PFSK-1 (cell line): ENCODE measurements around the gene SLC1A7.

ENCODE experiments used
- FOXP2 ChIP-seq: optimal IDR thresholded peaks from 2 replicates; pipeline ENCODE3; 2011; ENCODE audit warnings: borderline replicate concordance, control low read depth, inconsistent platforms; ENCODE audit not compliant: insufficient read depth; ENCODE audit errors: extremely low read length, extremely low read depth
- POLR2AphosphoS5 ChIP-seq: IDR thresholded peaks from 2 replicates; pipeline ENCODE4 v1.6.1; 2012; ENCODE audit warnings: low read depth, mild to moderate bottlenecking, control low read depth, low read length, moderate library complexity
- REST ChIP-seq, 2 experiments: IDR thresholded peaks; 2 replicates each; pipeline versions ENCODE4 v1.6.1 to v1.8.0; 2011 to 2012; ENCODE audit warnings: low read depth in 2 of 2, low read length in 2 of 2, control low read depth in 1 of 2, inconsistent platforms in 1 of 2, mild to moderate bottlenecking in 1 of 2, moderate library complexity in 1 of 2; ENCODE audit not compliant: insufficient read depth in 1 of 2
- SIN3A ChIP-seq: IDR thresholded peaks from 2 replicates; pipeline ENCODE4 v1.6.1; 2012; ENCODE audit warnings: mild to moderate bottlenecking, low read length, moderate library complexity, borderline replicate concordance; ENCODE audit not compliant: insufficient read depth
- TAF1 ChIP-seq: IDR thresholded peaks from 2 replicates; pipeline ENCODE4 v1.6.1; 2012; ENCODE audit warnings: low read length, control low read depth, borderline replicate concordance; ENCODE audit not compliant: insufficient read depth

Gene SLC1A7

GRCh38 chr1:53076165-53076564, 66.3 kb downstream of the SLC1A7 start:
- no peak for TF ChIP-seq FOXP2
- TF ChIP-seq SIN3A: no peak
- no peak for TF ChIP-seq POLR2AphosphoS5
- no peak for TF ChIP-seq REST (IDR thresholded peaks at IDR 0.05; ENCODE audit: insufficient read depth in 1 of 2, low read depth in 2 of 2, low read length in 2 of 2)
- no peak for TF ChIP-seq TAF1

- TF ChIP-seq TAF1: no peak
- TF ChIP-seq SIN3A: no peak
- no peak for TF ChIP-seq POLR2AphosphoS5
- TF ChIP-seq REST (IDR thresholded peaks at IDR 0.05; ENCODE audit: insufficient read depth in 1 of 2, low read depth in 2 of 2, low read length in 2 of 2): no peak
- no peak for TF ChIP-seq FOXP2
These were observed 66.7 kb downstream of the SLC1A7 start for GRCh38 chr1:53075761-53076163.

GRCh38 chr1:53075206-53075605, 67.2 kb downstream of the SLC1A7 start:
- no peak for TF ChIP-seq TAF1
- TF ChIP-seq SIN3A: no peak
- no peak for TF ChIP-seq FOXP2
- no peak for TF ChIP-seq POLR2AphosphoS5
- TF ChIP-seq REST (IDR thresholded peaks at IDR 0.05; ENCODE audit: insufficient read depth in 1 of 2, low read depth in 2 of 2, low read length in 2 of 2): no peak

GRCh38 chr1:53074313-53075154, 67.9 kb downstream of the SLC1A7 start:
- no peak for TF ChIP-seq REST (IDR thresholded peaks at IDR 0.05; ENCODE audit: insufficient read depth in 1 of 2, low read depth in 2 of 2, low read length in 2 of 2)

GRCh38 chr1:53073868-53074311, 68.5 kb downstream of the SLC1A7 start:
- TF ChIP-seq SIN3A: no peak
- no peak for TF ChIP-seq POLR2AphosphoS5
- no peak for TF ChIP-seq REST (IDR thresholded peaks at IDR 0.05; ENCODE audit: insufficient read depth in 1 of 2, low read depth in 2 of 2, low read length in 2 of 2)
- TF ChIP-seq TAF1: no peak
- no peak for TF ChIP-seq FOXP2
